ENCODE data around the gene SF3A1.
"Not testable (repeated sequence)": the region's sequence is repeated elsewhere in the genome, so short reads cannot be mapped to it uniquely, and the experiment has no call there.

Gene SF3A1, protein sequence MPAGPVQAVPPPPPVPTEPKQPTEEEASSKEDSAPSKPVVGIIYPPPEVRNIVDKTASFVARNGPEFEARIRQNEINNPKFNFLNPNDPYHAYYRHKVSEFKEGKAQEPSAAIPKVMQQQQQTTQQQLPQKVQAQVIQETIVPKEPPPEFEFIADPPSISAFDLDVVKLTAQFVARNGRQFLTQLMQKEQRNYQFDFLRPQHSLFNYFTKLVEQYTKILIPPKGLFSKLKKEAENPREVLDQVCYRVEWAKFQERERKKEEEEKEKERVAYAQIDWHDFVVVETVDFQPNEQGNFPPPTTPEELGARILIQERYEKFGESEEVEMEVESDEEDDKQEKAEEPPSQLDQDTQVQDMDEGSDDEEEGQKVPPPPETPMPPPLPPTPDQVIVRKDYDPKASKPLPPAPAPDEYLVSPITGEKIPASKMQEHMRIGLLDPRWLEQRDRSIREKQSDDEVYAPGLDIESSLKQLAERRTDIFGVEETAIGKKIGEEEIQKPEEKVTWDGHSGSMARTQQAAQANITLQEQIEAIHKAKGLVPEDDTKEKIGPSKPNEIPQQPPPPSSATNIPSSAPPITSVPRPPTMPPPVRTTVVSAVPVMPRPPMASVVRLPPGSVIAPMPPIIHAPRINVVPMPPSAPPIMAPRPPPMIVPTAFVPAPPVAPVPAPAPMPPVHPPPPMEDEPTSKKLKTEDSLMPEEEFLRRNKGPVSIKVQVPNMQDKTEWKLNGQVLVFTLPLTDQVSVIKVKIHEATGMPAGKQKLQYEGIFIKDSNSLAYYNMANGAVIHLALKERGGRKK

DNA sequence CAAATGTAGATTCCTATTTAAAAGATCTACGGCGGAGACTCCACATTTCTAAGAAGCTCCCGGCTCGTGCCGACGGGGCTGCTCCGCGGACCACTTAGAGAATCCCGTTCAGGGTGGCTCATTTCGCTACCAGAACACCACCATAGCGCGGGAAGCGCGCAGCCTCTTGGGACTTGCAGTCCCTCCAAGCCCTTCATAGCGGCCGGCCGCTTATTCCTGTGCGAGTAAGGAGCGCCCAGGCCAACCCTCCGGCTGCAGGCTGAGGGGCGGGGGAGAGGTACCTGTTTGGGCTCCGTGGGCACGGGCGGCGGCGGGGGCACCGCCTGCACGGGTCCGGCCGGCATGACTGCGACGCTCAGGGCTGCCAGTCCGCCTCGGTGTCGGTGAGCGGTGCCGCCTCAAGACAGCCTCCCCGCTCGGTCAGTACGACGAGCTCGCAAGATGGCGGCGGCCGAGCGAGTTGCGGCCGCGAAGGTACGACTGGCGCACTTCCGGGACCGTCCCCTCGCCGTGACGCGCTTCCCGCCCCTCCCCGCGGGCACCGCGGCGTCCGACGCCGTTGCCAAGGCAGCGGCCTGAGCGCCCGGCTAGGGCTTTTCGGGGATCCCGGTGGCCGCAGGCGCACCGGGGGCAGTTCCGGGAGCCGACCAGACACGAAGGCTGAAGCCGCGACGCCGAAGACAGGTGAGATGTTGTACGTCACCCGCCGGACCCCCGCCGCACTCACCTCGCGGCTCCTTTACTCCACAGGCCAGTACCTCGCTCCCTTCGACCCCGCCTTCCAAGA is at the start of gene SF3A1, which contains the start of gene CCDC157:
Gene SF3A1, minus strand, starts transcription at position 446 of the 787 bp plus-strand sequence. Its CDS starts 102 bp downstream, at position 344.
Gene CCDC157, plus strand, starts transcription at position 559 of the 787 bp plus-strand sequence. CDS start 8,994 bp downstream, outside the sequence.
- peak; percentile 19 for DNase-seq

GRCh38 chr22:30406400-30406799 is 49.7 kb upstream of the SF3A1 start:
- DNase-seq: no peak

DNA sequence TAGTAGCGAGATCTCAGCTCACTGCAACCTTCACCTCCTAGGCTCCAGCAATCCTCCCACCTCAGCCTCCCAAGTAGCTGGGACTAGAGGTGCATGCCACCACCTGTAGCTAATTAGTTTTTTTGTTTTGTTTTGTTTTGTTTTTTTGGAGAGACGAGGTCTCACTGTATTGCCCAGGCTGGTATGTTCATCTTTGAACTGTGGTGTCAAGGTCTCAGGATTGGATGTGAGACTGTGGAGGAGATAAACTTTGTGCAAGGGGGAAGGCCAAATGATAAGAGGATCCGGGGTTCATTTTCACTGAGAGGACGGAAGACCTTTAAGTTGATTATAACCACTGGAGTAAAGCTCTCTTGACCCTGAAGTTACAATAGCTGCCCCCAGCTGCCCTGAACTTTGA is 49.0 kb upstream of the SF3A1 start:
- DNase-seq: no peak

GRCh38 chr22:30404307-30404706 is 47.6 kb upstream of the SF3A1 start:
- no peak for DNase-seq

GRCh38 chr22:30402766-30403104 is 46.0 kb upstream of the SF3A1 start:
- DNase-seq: not testable (repeated sequence)

DNA sequence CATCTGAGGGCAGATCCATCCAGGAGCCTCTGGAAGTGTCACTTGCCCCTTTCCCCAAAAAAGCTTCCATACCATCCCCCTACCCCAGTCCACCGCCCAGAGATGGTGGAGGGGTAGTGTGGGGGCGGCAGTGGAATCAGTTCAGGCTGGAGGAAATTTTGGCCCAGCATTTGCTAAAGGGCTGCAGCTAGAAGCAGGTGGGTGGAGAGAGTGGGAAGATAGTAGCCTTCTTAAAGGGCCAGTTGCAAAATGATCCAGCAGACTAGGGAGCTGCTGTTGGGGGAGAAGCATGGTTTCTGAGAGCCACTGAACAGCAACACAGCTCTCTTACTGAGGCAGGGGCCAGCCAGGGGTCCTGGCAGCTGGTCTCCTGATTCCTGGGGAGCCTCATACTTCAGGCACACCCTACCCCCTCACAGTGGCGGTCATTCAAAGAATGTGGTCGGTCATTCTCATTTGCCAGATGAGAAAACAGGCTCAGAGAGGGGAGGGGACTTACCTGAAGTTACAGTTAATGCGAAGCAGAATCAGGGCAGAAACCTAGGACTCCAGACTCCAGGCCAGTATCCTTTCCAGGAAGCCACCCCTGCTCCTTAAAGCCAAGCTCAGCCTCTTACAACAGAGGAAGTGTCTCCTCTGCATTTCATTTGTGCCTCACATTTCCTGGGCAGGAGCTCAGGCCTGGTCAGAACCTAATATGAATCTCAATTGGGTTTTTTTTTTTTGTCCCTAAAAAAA is 45.5 kb upstream of the SF3A1 start:
- DNase-seq: no peak

DNA sequence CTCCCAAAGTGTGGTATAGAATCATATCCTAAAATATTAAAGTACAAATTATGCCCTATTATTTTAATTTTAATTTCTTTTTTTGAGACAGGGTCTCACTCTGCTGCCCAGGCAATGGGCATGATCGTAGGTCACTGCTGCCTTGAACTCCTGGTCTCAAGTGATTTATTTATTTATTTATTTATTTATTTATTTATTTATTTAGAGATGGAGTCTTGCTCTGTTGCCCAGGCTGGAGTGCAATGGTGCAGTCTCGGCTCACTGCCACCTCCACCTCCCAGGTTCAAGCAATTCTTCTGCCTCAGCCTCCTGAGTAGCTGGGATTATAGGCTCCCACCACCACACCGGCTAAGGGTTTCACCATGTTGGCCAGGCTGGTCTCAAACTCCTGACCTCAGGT is 44.3 kb upstream of the SF3A1 start:
- not testable (repeated sequence) for DNase-seq

DNA sequence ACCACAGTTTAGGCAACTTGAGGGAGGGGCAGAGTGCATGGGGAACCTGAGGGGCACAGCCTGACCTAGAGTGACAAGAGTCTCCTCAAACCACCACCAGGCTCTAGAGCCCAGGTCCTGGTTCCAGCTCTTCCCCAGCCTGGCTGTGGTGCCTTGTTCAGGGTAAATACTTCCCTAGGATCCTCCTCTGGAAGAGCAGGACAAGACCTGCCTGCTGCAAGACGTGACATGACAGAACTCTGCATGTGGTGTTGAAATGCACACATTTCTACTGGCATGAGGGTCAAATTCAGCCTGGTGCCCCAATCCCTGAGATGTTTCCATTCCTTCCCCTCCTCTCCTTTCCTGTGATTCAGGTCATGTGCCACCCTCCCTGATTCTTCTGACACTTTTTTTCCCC is 43.5 kb upstream of the SF3A1 start:
- no peak for DNase-seq

DNA sequence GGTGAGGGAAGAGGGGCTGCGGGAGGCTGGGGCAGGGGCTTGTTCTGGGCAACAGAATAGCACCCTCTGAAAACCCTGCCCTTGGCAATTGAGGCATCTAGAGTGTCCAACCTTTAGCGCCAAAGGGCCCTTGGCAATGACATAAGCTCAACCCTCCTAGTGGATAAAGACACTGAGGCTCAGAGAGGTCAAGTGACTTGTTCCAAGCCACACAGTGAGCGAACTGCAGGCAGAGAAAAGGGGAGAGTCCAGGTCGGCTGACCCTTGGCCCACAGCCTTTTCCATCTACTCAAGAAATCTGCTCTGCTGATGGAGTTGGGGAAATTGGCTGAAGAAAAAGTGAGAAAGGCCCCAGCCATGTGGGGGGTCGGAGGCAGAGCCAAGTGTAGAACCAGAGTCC is 43.0 kb upstream of the SF3A1 start:
- DNase-seq: no peak

DNA sequence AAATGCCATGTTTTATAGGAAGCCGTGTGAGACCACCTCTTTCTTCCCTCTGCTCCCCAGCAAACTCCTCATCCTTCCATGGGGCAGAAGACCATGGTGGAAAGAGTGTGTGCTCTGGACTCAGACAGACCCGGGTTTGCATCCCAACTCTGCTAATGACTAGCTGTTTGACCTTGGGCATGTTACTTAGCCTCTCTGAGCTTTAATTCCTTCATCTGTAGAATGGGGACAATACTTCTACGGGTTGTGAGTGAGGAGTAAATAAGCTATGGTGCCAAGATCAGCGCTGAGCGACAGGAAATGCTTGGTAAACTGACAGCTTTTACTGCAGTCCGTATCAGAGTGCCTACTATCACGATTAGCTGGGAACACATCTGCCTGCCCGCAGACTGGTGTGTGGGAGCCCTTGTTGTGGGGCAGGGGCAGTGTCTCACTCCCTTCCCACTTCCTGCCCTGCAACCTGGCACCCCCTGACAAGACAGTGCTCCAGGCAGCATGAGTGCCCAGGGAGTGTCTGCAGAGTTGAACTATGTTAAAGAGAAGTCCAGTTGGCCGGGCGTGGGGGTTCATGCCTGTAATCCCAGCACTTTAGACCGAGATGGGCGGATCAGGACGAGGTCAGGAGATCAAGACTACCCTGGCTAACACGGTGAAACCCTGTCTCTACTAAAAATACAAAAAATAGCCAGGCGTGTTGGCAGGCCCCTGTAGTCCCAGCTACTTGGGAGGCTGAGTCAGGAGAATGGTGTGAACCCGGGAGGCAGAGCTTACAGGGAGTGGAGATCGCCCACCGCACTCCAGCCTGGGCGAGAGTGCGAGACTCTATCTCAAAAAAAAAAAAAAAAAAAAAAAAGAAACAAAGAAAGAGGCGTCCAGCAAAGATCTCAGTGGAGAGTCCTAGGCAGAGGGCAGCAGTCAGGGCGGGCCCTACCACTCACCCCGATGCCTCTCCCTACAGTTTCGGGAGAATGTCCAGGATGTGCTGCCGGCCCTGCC is 42.3 kb upstream of the SF3A1 start:
- DNase-seq: no peak

DNA sequence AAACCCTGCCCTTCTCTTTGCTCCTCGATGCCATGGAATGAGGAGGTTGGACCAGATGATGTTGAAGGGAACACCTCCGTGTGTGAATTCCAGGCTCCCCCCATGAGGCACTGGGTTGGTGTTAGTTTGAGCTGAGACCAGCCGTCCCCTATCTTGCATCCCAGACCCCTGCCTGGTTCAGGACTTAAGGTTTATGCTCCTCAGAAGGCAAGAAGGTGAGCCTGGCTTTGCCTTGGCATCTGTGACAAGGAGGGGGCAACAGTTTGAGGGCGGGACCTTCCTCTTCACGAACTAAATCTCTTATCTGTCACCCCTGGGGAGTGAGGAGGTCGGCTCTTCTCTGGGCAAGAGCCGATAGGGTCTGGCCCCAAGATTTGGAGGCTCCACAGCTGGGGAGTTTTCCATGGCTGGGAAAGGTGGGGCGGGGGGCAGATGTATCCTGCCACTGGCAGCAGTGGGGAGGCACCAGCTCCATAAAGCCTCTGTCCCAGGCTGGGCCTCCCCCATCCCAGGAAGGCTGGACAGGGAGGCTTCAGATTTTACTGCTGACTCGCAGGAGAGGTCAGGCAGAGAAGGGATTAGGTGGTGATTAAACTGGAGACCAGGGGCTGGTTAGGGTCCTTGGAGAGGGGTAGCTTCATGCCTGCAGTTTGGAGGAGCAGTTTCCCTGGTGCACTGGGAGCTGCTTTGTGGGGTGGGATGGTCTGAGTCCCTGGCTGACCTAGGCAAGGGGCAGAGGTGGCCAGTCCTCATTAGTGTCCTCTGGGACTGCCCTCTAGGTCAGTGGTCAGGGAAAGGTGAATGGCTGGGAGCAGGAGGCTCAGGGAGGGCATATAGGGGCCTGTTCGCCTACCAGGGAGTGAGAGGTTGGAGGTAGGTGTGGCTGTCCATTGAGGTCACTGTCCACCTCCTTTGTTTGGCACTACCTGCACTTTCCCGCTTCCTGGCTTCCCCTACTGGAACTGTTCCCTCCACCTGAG is 41.3 kb upstream of the SF3A1 start:
- DNase-seq: no peak

GRCh38 chr22:30396871-30397655 is 40.4 kb upstream of the SF3A1 start, which contains the start of gene SEC14L2:
Gene SEC14L2 (plus strand): TSS chr22:30397018. CDS start chr22:30397117, 99 bp downstream.
- DNase-seq: no peak

GRCh38 chr22:30393885-30394284 is 37.2 kb upstream of the SF3A1 start:
- no peak for DNase-seq

GRCh38 chr22:30393322-30393680 is 36.6 kb upstream of the SF3A1 start:
- DNase-seq: no peak

- no peak for DNase-seq
Observed at GRCh38 chr22:30392661-30393321, 36.1 kb upstream of the SF3A1 start.

GRCh38 chr22:30390974-30391691 is 34.4 kb upstream of the SF3A1 start:
- no peak for DNase-seq

DNA sequence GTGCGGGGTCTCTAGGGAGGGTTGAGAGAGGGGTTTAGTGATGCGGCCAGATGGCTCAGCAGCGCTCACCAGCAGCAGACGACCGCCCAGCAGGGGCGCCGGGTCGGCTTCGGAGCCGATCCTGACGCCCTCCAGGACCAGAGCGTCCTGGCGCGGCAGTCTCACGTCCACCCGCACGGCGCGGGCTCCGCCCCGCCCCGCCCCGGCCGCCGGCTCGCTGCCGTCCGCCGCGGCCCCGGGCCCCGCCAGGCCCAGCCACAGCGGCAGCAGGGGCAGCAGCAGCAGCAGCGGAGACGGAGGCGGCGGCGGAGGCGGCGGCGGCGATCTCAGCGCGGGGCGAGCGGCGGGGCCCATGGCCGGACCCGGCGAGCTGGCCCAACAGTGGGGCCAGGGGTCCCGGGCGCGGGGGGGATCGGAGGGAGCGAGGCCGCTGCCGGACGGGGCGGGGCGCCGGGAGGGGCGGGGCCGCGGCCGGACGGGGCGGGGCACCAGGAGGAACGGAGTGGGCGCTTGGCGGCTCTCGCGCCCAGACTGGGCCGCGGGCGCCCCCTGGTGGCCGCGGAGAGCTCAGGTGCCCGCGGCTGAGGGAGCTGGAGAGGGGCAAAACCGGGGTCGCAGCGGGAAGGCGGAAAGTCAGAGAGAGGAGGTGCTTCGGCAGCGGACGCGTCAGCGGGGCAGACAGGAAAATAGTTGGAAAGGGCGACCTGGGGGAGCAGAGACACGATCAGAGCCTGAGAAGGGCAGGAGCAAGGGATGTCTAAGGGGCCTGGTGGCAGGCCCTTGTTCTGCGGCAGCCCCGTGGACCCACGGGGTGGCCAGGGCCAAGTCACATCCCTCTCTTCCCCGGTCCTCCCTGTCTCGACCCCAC is 30.5 kb upstream of the SF3A1 start, which contains the start of gene RNF215:
Gene RNF215, minus strand, starts transcription at position 452 of the 868 bp plus-strand sequence. Its CDS starts 98 bp downstream, at position 354.
- no peak for DNase-seq
